NCI-H1436 (cell line): Measurements from ENCODE around the gene RASA1.
"Not testable (repeated sequence)": the region's sequence is repeated elsewhere in the genome, so short reads cannot be mapped to it uniquely, and the experiment has no call there.

Experiments
- DNase-seq: peaks from one replicate; lab custom pipeline; 2025; lab: John Stamatoyannopoulos, UW

RASA1 gene

GRCh38 chr5:87282269-87282668 lies 14.6 kb downstream of the RASA1 start:
- no peak for DNase-seq

- not testable (repeated sequence) for DNase-seq
Observed at GRCh38 chr5:87287266-87287665, 19.6 kb downstream of the RASA1 start.

- DNase-seq: no peak
Observed at GRCh38 chr5:87298692-87299362, 31.1 kb downstream of the RASA1 start.

- no peak for DNase-seq
Observed at GRCh38 chr5:87300176-87300575, 32.5 kb downstream of the RASA1 start.

- no peak for DNase-seq
Observed at GRCh38 chr5:87300744-87301143, 33.1 kb downstream of the RASA1 start.

- DNase-seq: no peak
Observed at GRCh38 chr5:87302061-87302460, 34.4 kb downstream of the RASA1 start.

GRCh38 chr5:87303324-87303723 lies 35.6 kb downstream of the RASA1 start:
- no peak for DNase-seq

- not testable (repeated sequence) for DNase-seq
Observed at GRCh38 chr5:87306090-87306489, 38.4 kb downstream of the RASA1 start.

GRCh38 chr5:87307796-87308423 lies 40.2 kb downstream of the RASA1 start:
- no peak for DNase-seq

GRCh38 chr5:87311405-87312279 lies 44.0 kb downstream of the RASA1 start:
- DNase-seq: no peak

GRCh38 chr5:87313216-87313615 lies 45.5 kb downstream of the RASA1 start:
- DNase-seq: no peak

- DNase-seq: no peak
Observed at GRCh38 chr5:87319469-87319868, 51.8 kb downstream of the RASA1 start.

- DNase-seq: no peak
Observed at GRCh38 chr5:87321605-87322004, 53.9 kb downstream of the RASA1 start.

GRCh38 chr5:87322381-87322780 lies 54.7 kb downstream of the RASA1 start:
- DNase-seq: no peak

- DNase-seq: no peak
Observed at GRCh38 chr5:87327998-87328397, 60.3 kb downstream of the RASA1 start.

- no peak for DNase-seq
Observed at GRCh38 chr5:87329114-87329513, 61.4 kb downstream of the RASA1 start.

GRCh38 chr5:87339986-87340385 lies 72.3 kb downstream of the RASA1 start:
- DNase-seq: no peak

GRCh38 chr5:87340716-87341115 lies 73.0 kb downstream of the RASA1 start:
- DNase-seq: no peak

- DNase-seq: no peak
Observed at GRCh38 chr5:87347272-87347671, 79.6 kb downstream of the RASA1 start.

GRCh38 chr5:87347841-87348240 lies 80.2 kb downstream of the RASA1 start:
- DNase-seq: no peak

GRCh38 chr5:87354496-87354895 lies 86.8 kb downstream of the RASA1 start:
- DNase-seq: no peak

- DNase-seq: no peak
Observed at GRCh38 chr5:87359106-87359505, 91.4 kb downstream of the RASA1 start.

- no peak for DNase-seq
Observed at GRCh38 chr5:87360132-87360531, 92.4 kb downstream of the RASA1 start.
